D721Med (cell line): ENCODE results near the gene SLC4A1.

Experiments
- DNase-seq: peaks from one replicate; pipeline ENCODE4 v3.0.0; 2011; ENCODE audit warnings: low spot score; ENCODE audit not compliant: insufficient read length
- FAIRE-seq: peaks from 2 replicates; lab custom pipeline; 2011; peaks lifted over from hg19 to GRCh38; lab: Jason Lieb, UNC
- CTCF ChIP-seq: IDR thresholded peaks from 2 replicates; pipeline ENCODE4 v1.5.1; 2012; ENCODE audit warnings: mild to moderate bottlenecking, control low read depth; ENCODE audit not compliant: insufficient read depth; ENCODE audit errors: missing control alignments

The SLC4A1 gene

GRCh38 chr17:44279346-44279665 lies 11.4 kb upstream of the SLC4A1 start:
- no peak for FAIRE-seq
- no peak for TF ChIP-seq CTCF
- DNase-seq = no peak

GRCh38 chr17:44277976-44278375 lies 10.0 kb upstream of the SLC4A1 start:
- no peak for FAIRE-seq

GRCh38 chr17:44273607-44274006 lies 5.7 kb upstream of the SLC4A1 start:
- TF ChIP-seq CTCF = no peak
- FAIRE-seq (no peak), DNase-seq (no peak)

More at GRCh38 chr17:44277976-44278375, 10.0 kb upstream of the SLC4A1 start:
- no peak for TF ChIP-seq CTCF
- DNase-seq = no peak

GRCh38 chr17:44272954-44273353 lies 5.0 kb upstream of the SLC4A1 start:
- FAIRE-seq (no peak), DNase-seq (no peak)
- no peak for TF ChIP-seq CTCF

- TF ChIP-seq CTCF = no peak
- DNase-seq (peak; percentile 16), FAIRE-seq (no peak)
These were observed 4.5 kb upstream of the SLC4A1 start for GRCh38 chr17:44272321-44272951.

- TF ChIP-seq CTCF = no peak
- DNase-seq (peak; percentile 31), FAIRE-seq (no peak)
These were observed 1.8 kb upstream of the SLC4A1 start for GRCh38 chr17:44269535-44270240.

- FAIRE-seq (no peak), DNase-seq (peak; percentile 15)
- TF ChIP-seq CTCF = no peak
These were observed 987 bp upstream of the SLC4A1 start for GRCh38 chr17:44268709-44269534.
